ENCODE measurements around the gene AGAP1. TPM values are rescaled to one million over a fixed set of nuclear protein-coding genes. Genes with fewer than 3 reads are reported as not detected.

AGAP1 gene
- total RNA-seq, 2 experiments from 2014 or later = 1.8 to 2.0 TPM

DNA sequence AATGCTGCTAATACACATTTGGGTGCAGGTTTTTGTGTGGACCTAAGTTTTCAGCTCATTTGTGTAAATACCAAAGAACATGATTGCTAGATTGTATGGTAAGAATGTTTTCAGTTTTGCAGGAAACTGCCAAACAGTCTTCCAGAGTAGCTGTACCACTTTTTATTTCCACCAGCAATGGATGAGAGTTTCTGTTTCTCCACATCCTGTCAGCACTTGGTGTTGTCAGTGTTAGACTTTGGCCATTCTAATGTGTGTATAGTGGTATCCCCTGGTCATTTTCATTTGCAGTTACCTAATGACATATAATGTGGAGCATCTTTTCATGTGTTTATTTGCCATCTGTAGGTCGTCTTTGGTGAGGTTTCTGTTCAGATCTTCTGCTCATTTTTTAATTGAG lies 337.9 kb downstream of the AGAP1 start:
- H3K27ac Mint-ChIP-seq = no peak overlapping the region
- no peaks in the 10 kb centered on the region for H3K4me1 Mint-ChIP-seq (ENCODE audit: low read depth)
- ChIA-PET CTCF (no interaction called here), POLR2A (no interaction called here)
- no peaks in the 10 kb centered on the region for H3K36me3 Mint-ChIP-seq
- intact Hi-C loops (cut with micrococcal nuclease) = no loop called here
- no peak for DNase-seq
- no peaks in the 10 kb centered on the region for H3K9me3 Mint-ChIP-seq
- no peak overlapping the region for H3K4me3 Mint-ChIP-seq
- peaks cover 2% of the 10 kb centered on the region for H3K27me3 Mint-ChIP-seq

DNA sequence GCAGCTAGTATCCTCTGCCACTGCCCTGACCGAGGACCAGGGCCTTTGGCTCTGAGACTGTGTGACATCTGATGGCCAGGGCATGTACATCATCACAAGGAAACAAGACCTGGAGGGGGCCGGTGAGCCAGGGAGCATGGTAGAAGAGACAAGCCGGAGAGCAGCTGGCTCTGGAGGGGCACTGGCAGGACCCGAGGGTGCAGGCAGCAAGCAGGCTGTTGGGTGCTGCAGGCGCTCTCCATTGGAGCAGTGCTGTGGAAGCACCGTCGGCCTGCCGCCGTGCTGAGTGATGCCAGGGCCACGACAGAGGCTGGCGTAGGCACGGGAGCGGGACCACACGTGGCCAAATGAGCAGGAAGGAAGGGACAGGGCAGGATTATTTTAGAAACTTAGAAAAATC lies 339.1 kb downstream of the AGAP1 start:
- ChIA-PET POLR2A (no interaction called here), CTCF (no interaction called here)
- H3K4me1 Mint-ChIP-seq (ENCODE audit: low read depth) = no peaks in the 10 kb centered on the region
- H3K27me3 Mint-ChIP-seq = peaks cover 3% of the 10 kb centered on the region
- H3K4me3 Mint-ChIP-seq = no peak overlapping the region
- no peaks in the 10 kb centered on the region for H3K36me3 Mint-ChIP-seq
- DNase-seq = no peak
- H3K9me3 Mint-ChIP-seq = no peaks in the 10 kb centered on the region
- intact Hi-C loops (cut with micrococcal nuclease) = no loop called here
- no peak overlapping the region for H3K27ac Mint-ChIP-seq

- no peak for DNase-seq
- intact Hi-C loops (cut with micrococcal nuclease) = no loop called here
- Mint-ChIP-seq H3K27me3 (peaks cover 3% of the 10 kb centered on the region), H3K4me1 (ENCODE audit: low read depth) (no peaks in the 10 kb centered on the region), H3K27ac (no peak overlapping the region), H3K9me3 (no peaks in the 10 kb centered on the region), H3K4me3 (no peak overlapping the region), H3K36me3 (no peaks in the 10 kb centered on the region)
- ChIA-PET POLR2A (no interaction called here), CTCF (no interaction called here)
Observed at GRCh38 chr2:235833971-235834620, 340.3 kb downstream of the AGAP1 start.

DNA sequence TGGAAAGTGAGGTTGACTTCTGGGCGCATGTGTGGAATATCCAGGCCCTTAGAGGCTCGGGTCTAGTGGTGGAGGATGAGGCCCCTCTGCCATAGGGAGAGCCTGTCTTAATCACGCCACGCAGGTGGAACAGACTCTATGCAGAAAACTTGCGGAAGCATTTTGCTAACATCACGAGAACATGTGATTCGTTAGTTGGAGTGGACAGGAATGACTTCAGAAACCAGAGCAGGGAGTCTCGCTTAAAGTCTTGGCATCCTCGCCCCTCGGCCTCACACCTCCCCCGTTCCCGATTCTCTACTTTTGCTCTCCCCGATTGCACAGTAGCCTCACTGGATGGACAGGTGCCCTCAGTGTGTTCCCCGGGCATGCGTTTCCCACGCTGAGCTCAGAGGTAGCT lies 340.9 kb downstream of the AGAP1 start:
- POLR2A ChIA-PET = no interaction called here
- no peak overlapping the region for H3K27ac Mint-ChIP-seq
- no peak overlapping the region for H3K4me3 Mint-ChIP-seq
- intact Hi-C loops (cut with micrococcal nuclease) = no loop called here
- peaks cover 1% of the 10 kb centered on the region for H3K27me3 Mint-ChIP-seq
- CTCF ChIA-PET = no interaction called here
- no peak for DNase-seq
- H3K4me1 Mint-ChIP-seq (ENCODE audit: low read depth) = no peaks in the 10 kb centered on the region
- H3K36me3 Mint-ChIP-seq = no peaks in the 10 kb centered on the region
- H3K9me3 Mint-ChIP-seq = no peaks in the 10 kb centered on the region

GRCh38 chr2:235835810-235836209 lies 342.0 kb downstream of the AGAP1 start:
- Mint-ChIP-seq H3K9me3 (no peaks in the 10 kb centered on the region), H3K27me3 (peaks cover 1% of the 10 kb centered on the region), H3K27ac (no peak overlapping the region), H3K4me3 (no peak overlapping the region), H3K4me1 (ENCODE audit: low read depth) (no peaks in the 10 kb centered on the region), H3K36me3 (no peaks in the 10 kb centered on the region)
- ChIA-PET CTCF (no interaction called here), POLR2A (no interaction called here)
- DNase-seq = no peak
- intact Hi-C loops (cut with micrococcal nuclease) = no loop called here

DNA sequence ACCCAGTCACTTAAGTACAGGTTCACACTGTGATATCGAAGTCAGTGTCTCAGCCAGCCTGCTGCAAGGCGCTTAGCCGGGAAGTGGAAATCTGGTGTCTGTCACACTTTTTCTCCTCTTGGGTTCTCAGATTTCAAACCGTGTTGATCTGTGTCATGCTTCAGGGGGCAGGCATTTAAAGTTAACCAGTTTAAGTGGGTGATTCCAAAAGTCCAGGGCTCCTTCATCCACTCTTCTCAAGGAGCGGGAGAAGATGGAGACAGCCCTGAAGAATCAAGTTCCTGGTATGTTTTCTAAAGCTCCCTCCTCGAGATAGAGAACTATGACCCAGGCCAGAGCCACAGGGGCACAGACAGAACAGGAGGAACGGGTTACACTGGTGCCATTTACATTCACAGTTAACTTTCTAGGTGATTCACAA lies 342.7 kb downstream of the AGAP1 start:
- peaks cover 1% of the 10 kb centered on the region for H3K27me3 Mint-ChIP-seq
- DNase-seq = no peak
- no peaks in the 10 kb centered on the region for H3K36me3 Mint-ChIP-seq
- ChIA-PET CTCF (no interaction called here), POLR2A (no interaction called here)
- no peak overlapping the region for H3K27ac Mint-ChIP-seq
- no peaks in the 10 kb centered on the region for H3K9me3 Mint-ChIP-seq
- intact Hi-C loops (cut with micrococcal nuclease) = no loop called here
- no peak overlapping the region for H3K4me3 Mint-ChIP-seq
- H3K4me1 Mint-ChIP-seq (ENCODE audit: low read depth) = no peaks in the 10 kb centered on the region

DNA sequence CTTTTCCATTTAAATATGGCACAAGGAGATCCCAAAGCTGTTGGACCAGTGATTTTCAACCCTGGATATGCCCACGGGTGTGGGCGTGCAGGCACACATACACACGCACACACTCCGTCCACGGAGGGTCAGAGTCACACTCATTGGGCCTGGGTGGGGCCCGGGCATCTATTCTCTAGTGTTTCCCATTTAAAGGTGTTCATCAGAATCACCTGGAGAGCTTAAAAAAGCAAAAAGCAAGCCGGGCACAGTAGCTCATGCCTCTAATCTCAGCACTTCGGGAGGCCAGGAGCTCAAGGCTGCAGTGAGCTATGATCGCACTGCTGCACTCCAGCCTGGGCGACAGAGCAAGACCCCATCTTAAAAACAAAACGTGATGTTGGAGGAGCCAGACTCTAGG lies 345.4 kb downstream of the AGAP1 start:
- DNase-seq = no peak
- Mint-ChIP-seq H3K36me3 (no peaks in the 10 kb centered on the region), H3K27me3 (peaks cover 1% of the 10 kb centered on the region), H3K27ac (no peak overlapping the region), H3K4me3 (no peak overlapping the region), H3K9me3 (no peaks in the 10 kb centered on the region), H3K4me1 (ENCODE audit: low read depth) (no peaks in the 10 kb centered on the region)
- intact Hi-C loops (cut with micrococcal nuclease) = no loop called here
- POLR2A ChIA-PET = no interaction called here
- CTCF ChIA-PET = no interaction called here

DNA sequence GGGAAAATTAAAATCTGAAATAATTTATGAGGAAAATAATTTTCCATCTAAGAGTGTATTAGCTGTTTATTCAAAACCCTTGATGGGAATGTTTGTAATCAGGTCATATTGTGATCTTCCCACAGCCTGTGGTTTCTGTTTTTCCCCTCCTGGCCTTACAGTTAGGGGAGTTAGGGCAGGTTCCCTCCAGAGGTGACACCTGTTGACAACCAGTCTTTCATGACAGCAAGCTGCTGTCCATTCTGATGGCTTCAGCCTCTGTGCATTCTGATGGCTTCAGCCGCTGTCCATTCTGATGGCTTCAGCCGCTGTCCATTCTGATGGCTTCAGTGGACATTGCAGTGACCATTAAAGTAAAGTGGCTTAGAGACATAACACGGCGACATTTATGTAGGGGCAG lies 346.1 kb downstream of the AGAP1 start:
- no peak overlapping the region for H3K4me3 Mint-ChIP-seq
- H3K27ac Mint-ChIP-seq = no peak overlapping the region
- DNase-seq = no peak
- ChIA-PET POLR2A (no interaction called here), CTCF (no interaction called here)
- H3K4me1 Mint-ChIP-seq (ENCODE audit: low read depth) = no peaks in the 10 kb centered on the region
- peaks cover 1% of the 10 kb centered on the region for H3K27me3 Mint-ChIP-seq
- no peaks in the 10 kb centered on the region for H3K36me3 Mint-ChIP-seq
- intact Hi-C loops (cut with micrococcal nuclease) = no loop called here
- H3K9me3 Mint-ChIP-seq = no peaks in the 10 kb centered on the region

GRCh38 chr2:235841863-235842262 lies 348.0 kb downstream of the AGAP1 start:
- Mint-ChIP-seq H3K27ac (no peak overlapping the region), H3K4me3 (no peak overlapping the region), H3K36me3 (no peaks in the 10 kb centered on the region), H3K9me3 (no peaks in the 10 kb centered on the region), H3K27me3 (peaks cover 1% of the 10 kb centered on the region), H3K4me1 (ENCODE audit: low read depth) (no peaks in the 10 kb centered on the region)
- intact Hi-C loops (cut with micrococcal nuclease) = no loop called here
- POLR2A ChIA-PET = no interaction called here
- CTCF ChIA-PET = no interaction called here
- no peak for DNase-seq

DNA sequence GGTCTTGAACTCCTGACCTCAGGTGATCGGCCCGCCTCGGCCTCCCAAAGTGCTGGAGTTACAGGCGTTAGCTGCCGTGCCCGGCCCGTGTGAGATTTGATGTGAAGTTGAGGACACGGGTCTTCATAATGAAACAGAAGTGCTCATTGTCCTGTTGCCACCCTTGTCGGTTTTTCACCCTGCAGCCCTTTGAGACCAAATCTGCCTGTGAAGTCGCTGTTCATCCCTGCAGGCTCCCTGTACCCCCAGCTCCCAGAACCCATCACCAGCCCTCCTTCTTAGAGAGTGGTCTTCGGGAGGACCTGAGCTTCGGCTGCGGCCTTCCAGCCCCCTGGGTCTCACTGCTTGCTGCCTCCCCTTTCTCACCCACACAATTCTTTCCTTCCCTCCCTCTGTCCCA lies 349.1 kb downstream of the AGAP1 start:
- ChIA-PET CTCF (no interaction called here), POLR2A (no interaction called here)
- no peaks in the 10 kb centered on the region for H3K36me3 Mint-ChIP-seq

GRCh38 chr2:235843591-235844395 lies 349.9 kb downstream of the AGAP1 start:
- intact Hi-C loops (cut with micrococcal nuclease) = no loop called here
- ChIA-PET CTCF (no interaction called here), POLR2A (no interaction called here)
- Mint-ChIP-seq H3K27me3 (no peaks in the 10 kb centered on the region), H3K9me3 (no peaks in the 10 kb centered on the region), H3K27ac (no peak overlapping the region), H3K4me1 (ENCODE audit: low read depth) (no peaks in the 10 kb centered on the region), H3K4me3 (no peak overlapping the region), H3K36me3 (no peaks in the 10 kb centered on the region)
- no peak for DNase-seq

More for the DNA sequence above, 349.1 kb downstream of the AGAP1 start:
- intact Hi-C loops (cut with micrococcal nuclease) = no loop called here
- DNase-seq = no peak
- Mint-ChIP-seq H3K27ac (no peak overlapping the region), H3K9me3 (no peaks in the 10 kb centered on the region), H3K4me3 (no peak overlapping the region), H3K27me3 (no peaks in the 10 kb centered on the region), H3K4me1 (ENCODE audit: low read depth) (no peaks in the 10 kb centered on the region)

DNA sequence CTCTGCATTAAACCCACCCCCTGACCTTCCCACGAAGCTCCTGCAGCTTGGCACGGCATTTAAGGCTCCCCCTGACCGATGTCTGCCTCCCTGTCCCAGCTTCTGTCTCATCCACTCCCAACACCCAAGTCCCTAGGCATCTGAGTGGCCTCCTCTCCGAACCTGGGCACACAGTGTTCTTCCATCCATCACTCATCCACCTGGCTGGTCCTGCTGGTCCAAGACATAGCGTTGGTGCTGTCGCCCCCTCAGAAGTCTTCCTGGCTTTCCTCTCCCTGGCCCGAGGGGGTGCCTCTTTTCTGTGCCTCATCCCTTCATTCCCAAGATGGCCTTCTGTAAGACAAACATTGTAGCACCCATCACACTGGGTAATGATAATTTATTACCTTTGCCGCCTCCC lies 350.7 kb downstream of the AGAP1 start:
- Mint-ChIP-seq H3K27ac (no peak overlapping the region), H3K9me3 (no peaks in the 10 kb centered on the region), H3K4me1 (ENCODE audit: low read depth) (no peaks in the 10 kb centered on the region), H3K27me3 (no peaks in the 10 kb centered on the region), H3K36me3 (no peaks in the 10 kb centered on the region), H3K4me3 (no peak overlapping the region)
- intact Hi-C loops (cut with micrococcal nuclease) = no loop called here
- DNase-seq = no peak
- ChIA-PET CTCF (no interaction called here), POLR2A (no interaction called here)

GRCh38 chr2:235845245-235845644 lies 351.4 kb downstream of the AGAP1 start:
- H3K27me3 Mint-ChIP-seq = no peaks in the 10 kb centered on the region
- intact Hi-C loops (cut with micrococcal nuclease) = no loop called here
- no peaks in the 10 kb centered on the region for H3K36me3 Mint-ChIP-seq
- no peak for DNase-seq
- H3K9me3 Mint-ChIP-seq = no peaks in the 10 kb centered on the region
- H3K4me1 Mint-ChIP-seq (ENCODE audit: low read depth) = no peaks in the 10 kb centered on the region
- H3K27ac Mint-ChIP-seq = no peak overlapping the region
- CTCF ChIA-PET = no interaction called here
- no peak overlapping the region for H3K4me3 Mint-ChIP-seq
- POLR2A ChIA-PET = no interaction called here
